ELR (cell line): ENCODE results near the gene MYH4.

Source experiments
- DNase-seq: peaks from one replicate; pipeline ENCODE4 v3.0.0-alpha.2; 2015; ENCODE audit warnings: low read depth

Gene MYH4

DNA sequence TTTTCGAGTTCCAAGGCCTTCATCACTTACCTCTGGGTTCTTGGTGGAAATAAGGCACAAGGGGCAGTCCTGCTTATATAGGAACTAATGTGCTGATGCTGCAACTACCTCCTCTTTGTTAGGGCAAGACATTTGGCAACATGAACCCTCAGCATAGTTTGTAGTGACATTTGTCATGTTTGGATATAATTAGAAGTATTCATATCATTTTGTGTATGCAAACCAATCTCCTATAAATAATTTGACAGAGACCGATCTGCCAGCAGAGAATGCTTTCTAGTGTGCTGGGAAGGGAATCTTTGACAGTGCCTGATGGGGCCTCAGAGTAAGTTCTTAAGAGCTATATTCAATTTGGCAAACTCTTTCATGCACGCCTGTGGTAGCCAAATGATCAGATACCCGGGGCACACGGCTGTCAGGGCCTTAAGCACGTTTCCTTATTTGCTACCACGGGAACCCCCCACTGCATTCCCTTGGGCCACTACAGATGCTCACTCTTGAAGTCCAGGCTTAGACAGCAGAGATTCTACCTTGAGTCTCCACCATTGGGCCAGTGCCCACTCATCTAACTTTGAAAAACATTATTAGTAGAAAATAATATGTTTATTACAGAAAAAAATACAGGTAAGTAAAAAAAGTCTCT lies 47.3 kb downstream of the MYH4 start, which contains the start of gene MYH8:
MYH8 (minus strand) TSS at position 51 of the 643 bp plus-strand sequence. CDS start 1,723 bp downstream, outside the sequence.
- DNase-seq = no peak

DNA sequence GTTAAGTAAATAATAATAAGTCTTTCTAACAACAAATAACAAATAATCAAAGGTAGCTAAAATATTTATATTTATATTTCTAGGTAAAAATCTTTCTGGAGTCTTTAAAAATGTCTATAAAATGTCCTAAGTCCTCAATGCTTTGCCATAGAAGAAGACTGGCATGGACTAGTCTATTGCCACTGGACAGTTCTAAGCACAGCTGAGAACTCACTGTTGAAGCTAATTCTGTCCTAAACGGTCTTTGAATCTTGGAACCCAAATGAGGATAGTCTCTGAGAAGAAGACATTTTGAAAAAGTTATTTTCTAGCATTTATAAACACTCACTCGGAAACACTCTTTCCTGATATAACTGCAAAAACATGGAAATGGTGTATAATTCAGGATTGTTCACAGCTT lies 48.1 kb downstream of the MYH4 start:
- no peak for DNase-seq

- DNase-seq = no peak
Observed at GRCh38 chr17:10420811-10421210, 48.5 kb downstream of the MYH4 start.

GRCh38 chr17:10417431-10417830 lies 51.9 kb downstream of the MYH4 start:
- no peak for DNase-seq

DNA sequence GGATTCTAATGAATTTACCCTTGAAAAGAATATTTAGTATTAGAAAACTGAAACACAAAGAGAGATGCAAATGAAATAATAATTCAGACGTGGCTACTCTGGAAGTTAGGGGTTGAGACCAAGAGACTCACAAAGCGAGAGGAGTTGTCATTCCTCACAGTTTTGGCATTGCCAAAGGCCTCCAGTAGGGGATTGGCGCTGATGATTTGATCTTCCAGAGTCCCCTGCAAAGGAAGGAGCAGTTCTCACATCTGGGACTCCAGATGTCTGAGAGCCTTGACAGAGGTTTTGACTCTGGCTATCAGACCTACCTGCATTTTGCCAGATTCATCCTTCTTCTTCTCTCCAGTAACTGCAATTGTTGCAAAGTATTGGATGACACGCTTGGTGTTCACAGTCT lies 54.2 kb downstream of the MYH4 start:
- DNase-seq = no peak

DNA sequence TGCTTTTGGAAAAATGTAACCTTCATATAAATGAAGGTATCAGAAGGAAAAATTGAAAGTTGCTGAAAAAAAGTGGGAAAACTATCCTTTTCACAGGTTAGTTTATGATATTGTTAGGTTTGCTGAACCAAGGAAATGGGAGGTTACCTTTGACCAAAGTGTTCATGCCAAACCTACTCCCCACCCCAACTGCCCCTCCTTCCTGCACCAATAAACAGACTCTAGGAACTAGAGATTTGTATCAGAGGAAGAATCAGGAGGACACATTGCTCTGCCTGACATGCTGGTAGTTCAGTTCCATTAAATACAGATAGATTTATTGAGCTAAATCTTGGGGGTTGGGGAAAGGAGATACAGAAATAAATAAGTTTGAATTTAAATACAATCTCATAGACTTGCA lies 65.8 kb downstream of the MYH4 start:
- DNase-seq = no peak

DNA sequence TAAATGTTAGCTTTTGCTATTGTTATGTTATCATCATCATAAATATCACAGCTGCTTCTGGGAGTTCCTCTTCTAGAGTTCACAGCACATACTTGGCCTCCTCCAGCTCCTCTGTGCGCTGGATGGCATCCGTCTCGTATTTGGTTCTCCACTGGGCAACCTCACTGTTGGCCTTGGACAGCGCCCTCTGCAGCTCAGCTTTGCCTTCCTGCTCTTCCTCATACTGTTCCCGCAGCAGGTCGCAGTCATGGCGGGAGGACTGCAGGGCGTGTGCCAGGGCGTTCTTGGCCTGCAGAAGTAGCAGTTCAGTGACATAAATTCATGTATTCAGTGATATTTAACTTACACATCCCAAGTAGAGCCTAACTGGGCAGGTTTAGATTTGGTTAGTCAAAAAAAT lies 71.0 kb downstream of the MYH4 start:
- no peak for DNase-seq

- no peak for DNase-seq
Observed at GRCh38 chr17:10396524-10397163, 72.7 kb downstream of the MYH4 start.

DNA sequence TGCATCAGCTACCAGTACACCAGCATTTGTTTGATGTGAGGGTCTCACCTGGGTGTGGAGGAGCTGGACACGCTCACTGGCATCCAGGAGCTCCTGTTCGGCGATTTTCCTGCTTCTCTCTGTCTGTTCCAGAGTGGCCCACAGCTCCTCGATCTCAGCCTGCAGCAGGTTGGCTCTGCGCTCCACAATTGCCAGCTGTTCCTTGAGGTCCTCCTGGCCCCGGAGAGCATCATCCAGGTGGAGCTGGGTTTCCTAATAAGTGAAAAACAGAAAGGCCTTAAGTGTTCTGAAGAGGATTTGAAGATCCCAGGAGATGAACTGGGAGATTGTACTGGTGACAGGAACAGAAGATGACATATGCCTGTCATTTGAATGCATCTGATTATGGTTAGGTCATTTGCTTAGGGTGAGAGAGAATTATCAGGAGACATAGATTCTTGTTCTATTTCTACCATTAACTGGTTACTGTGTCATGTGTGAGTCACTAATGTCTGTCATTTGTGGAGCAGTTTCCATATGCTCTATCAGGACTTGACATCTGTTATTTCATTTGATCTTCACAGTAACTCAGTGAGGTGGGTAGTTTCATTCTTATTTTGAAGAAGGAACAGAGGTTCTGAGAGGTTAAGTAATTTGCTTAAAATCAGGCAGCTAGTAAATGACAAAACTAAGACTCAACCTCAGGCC lies 75.0 kb downstream of the MYH4 start:
- no peak for DNase-seq
